T-helper 1 cell (primary cell): ENCODE data around the gene ITIH1.
"Not testable (repeated sequence)": the region's sequence is repeated elsewhere in the genome, so short reads cannot be mapped to it uniquely, and the experiment has no call there.

Source experiments
- DNase-seq, 5 donors: peaks; one replicate each; pipeline ENCODE4 v3.0.0-alpha.2; 2012 to 2020
- total RNA-seq, 4 donors: gene quantifications; one replicate each; lab custom pipeline; 2026; lab: John Stamatoyannopoulos, UW

The ITIH1 gene
- total RNA-seq: 0 to 0.15 (median 0) reads per million in 4 donors

GRCh38 chr3:52777127-52777958 is at the start of gene ITIH1:
ITIH1 (plus strand) TSS chr3:52777599; CDS start chr3:52777616, 17 bp downstream.
- DNase-seq: no peak

GRCh38 chr3:52728753-52729152 is 48.6 kb upstream of the ITIH1 start:
- not testable (repeated sequence) for DNase-seq

GRCh38 chr3:52730681-52731080 is 46.7 kb upstream of the ITIH1 start:
- DNase-seq: no peak

GRCh38 chr3:52731590-52731989 is 45.8 kb upstream of the ITIH1 start:
- DNase-seq: no peak

GRCh38 chr3:52733256-52733891 is 44.0 kb upstream of the ITIH1 start:
- DNase-seq: no peak

- DNase-seq: no peak
These were observed 37.7 kb upstream of the ITIH1 start for GRCh38 chr3:52739730-52740129.

GRCh38 chr3:52742418-52743041 is 34.9 kb upstream of the ITIH1 start:
- DNase-seq: peak in 1 of 5 donors; percentile 27

GRCh38 chr3:52743152-52743551 is 34.2 kb upstream of the ITIH1 start:
- DNase-seq: no peak

- DNase-seq: no peak
These were observed 33.7 kb upstream of the ITIH1 start for GRCh38 chr3:52743721-52744120.

- DNase-seq: no peak
These were observed 25.2 kb upstream of the ITIH1 start for GRCh38 chr3:52752045-52752660.

- no peak for DNase-seq
These were observed 23.0 kb upstream of the ITIH1 start for GRCh38 chr3:52754373-52754772.

- DNase-seq: no peak
These were observed 21.3 kb upstream of the ITIH1 start for GRCh38 chr3:52756141-52756540.

- DNase-seq: no peak
These were observed 13.9 kb upstream of the ITIH1 start for GRCh38 chr3:52763466-52763865.

- no peak for DNase-seq
These were observed 7.5 kb upstream of the ITIH1 start for GRCh38 chr3:52769786-52770455.

GRCh38 chr3:52770496-52771333 is 6.7 kb upstream of the ITIH1 start, which contains the start of gene NEK4:
NEK4 (minus strand) TSS chr3:52770940; CDS start chr3:52770746, 194 bp downstream.
- DNase-seq: peak; percentile 59 to 89 (median 69)

GRCh38 chr3:52771334-52771681 is 6.1 kb upstream of the ITIH1 start:
- no peak for DNase-seq

- DNase-seq: no peak
These were observed 5.7 kb upstream of the ITIH1 start for GRCh38 chr3:52771702-52772101.

GRCh38 chr3:52773361-52774065 is 3.9 kb upstream of the ITIH1 start:
- DNase-seq: no peak

GRCh38 chr3:52774066-52774713 is 3.2 kb upstream of the ITIH1 start:
- DNase-seq: no peak
